ENCODE data around the gene MNAT1. TPM values are rescaled to one million over a fixed set of nuclear protein-coding genes. Genes with fewer than 3 reads are reported as not detected.

The MNAT1 gene
- total RNA-seq, 1 experiment from 2014 or later: 79.7 TPM

DNA sequence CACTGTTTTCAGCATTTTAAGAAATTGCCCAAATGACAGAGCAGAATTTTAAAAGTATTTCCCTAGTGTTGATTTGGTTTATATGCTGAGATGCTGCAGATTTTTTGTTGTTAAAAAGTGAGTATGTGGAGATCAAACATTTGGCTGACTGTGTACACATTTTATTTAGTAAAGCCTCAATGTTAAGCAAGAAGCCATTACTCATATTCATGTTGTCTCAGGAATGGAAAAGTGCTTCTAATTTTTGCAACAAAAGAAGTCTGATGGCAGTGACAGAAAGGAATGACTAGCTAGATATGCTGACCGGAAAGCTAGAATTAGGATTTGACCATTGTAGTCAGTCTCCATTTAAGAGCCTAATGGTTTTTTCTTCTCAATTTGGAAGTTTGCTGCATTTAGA is 269.0 kb downstream of the MNAT1 start:
- Histone ChIP-seq H3F3A (ENCODE audit: insufficient read depth, low read depth) (no peaks in the 10 kb centered on the region), H3K9me2 (ENCODE audit: insufficient read depth) (no peaks in the 10 kb centered on the region), H2AFZ (no peak overlapping the region), H3K9me3 (ENCODE audit: insufficient read depth, low read depth) (no peaks in the 10 kb centered on the region; the same call in 1 of the 2 replicates), H3K27ac (no peak overlapping the region), H3K27me3 (ENCODE audit: insufficient read depth, low read depth) (no peaks in the 10 kb centered on the region), H3K4me3 (no peak overlapping the region), H3K79me2 (ENCODE audit: low read depth) (no peaks in the 10 kb centered on the region), H3K36me3 (ENCODE audit: low read depth) (no peaks in the 10 kb centered on the region), H3K4me2 (no peak overlapping the region), H3K4me1 (replicated peaks; ENCODE audit: insufficient read depth) (no peaks in the 10 kb centered on the region), H4K20me1 (ENCODE audit: insufficient read depth) (no peaks in the 10 kb centered on the region)
- ChIA-PET CTCF (no interaction called here), POLR2A (ENCODE audit: unreplicated experiment) (no interaction called here)
- DNase-seq: no peak
- intact Hi-C loops (cut with micrococcal nuclease; ENCODE audit: unreplicated experiment): no loop called here
- no TSS peak for BruUV-seq (replicated peaks)
- TF ChIP-seq, protein P1, sequence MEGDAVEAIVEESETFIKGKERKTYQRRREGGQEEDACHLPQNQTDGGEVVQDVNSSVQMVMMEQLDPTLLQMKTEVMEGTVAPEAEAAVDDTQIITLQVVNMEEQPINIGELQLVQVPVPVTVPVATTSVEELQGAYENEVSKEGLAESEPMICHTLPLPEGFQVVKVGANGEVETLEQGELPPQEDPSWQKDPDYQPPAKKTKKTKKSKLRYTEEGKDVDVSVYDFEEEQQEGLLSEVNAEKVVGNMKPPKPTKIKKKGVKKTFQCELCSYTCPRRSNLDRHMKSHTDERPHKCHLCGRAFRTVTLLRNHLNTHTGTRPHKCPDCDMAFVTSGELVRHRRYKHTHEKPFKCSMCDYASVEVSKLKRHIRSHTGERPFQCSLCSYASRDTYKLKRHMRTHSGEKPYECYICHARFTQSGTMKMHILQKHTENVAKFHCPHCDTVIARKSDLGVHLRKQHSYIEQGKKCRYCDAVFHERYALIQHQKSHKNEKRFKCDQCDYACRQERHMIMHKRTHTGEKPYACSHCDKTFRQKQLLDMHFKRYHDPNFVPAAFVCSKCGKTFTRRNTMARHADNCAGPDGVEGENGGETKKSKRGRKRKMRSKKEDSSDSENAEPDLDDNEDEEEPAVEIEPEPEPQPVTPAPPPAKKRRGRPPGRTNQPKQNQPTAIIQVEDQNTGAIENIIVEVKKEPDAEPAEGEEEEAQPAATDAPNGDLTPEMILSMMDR (conservative IDR thresholded peaks at IDR 0.05): no peak
- no peak for TF ChIP-seq EZH2 (IDR thresholded peaks at IDR 0.05; ENCODE audit: low read depth)

DNA sequence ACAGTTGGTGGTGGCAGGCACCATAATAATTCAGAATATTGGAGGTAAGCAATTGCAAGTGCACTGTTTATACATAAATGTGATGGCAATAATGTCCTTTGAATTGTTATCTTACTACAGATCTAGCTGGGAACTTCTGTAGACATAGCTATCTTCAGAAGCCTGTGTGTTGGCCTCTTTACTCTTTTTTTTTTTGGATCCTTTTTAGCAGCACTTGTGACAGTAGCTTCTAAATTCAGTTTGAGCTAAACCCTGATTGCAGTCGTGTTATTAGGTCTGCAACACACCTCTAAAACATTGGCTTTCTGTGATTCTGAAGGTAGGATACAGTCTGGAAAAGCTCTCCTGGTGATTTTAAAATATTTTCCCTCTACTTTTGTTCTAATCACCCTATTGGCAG is 285.0 kb downstream of the MNAT1 start:
- Histone ChIP-seq H3K9me2 (ENCODE audit: insufficient read depth) (no peaks in the 10 kb centered on the region), H3K79me2 (ENCODE audit: low read depth) (no peaks in the 10 kb centered on the region), H2AFZ (no peak overlapping the region), H3K4me3 (no peak overlapping the region), H3K4me1 (replicated peaks; ENCODE audit: insufficient read depth) (no peaks in the 10 kb centered on the region), H3K4me2 (no peak overlapping the region), H3K27me3 (ENCODE audit: insufficient read depth, low read depth) (no peaks in the 10 kb centered on the region), H3F3A (ENCODE audit: insufficient read depth, low read depth) (no peaks in the 10 kb centered on the region), H4K20me1 (ENCODE audit: insufficient read depth) (no peaks in the 10 kb centered on the region), H3K27ac (no peak overlapping the region), H3K36me3 (ENCODE audit: low read depth) (no peaks in the 10 kb centered on the region), H3K9me3 (ENCODE audit: insufficient read depth, low read depth) (no peaks in the 10 kb centered on the region)
- POLR2A ChIA-PET (ENCODE audit: unreplicated experiment): no interaction called here
- BruUV-seq (replicated peaks): no TSS peak
- CTCF ChIA-PET: interaction anchor here (0.6 kb wide), 2 partner anchors 178 to 386 kb away, joined by 4 read pairs; no protein-coding TSS in a partner anchor
- intact Hi-C loops (cut with micrococcal nuclease; ENCODE audit: unreplicated experiment): no loop called here
- DNase-seq: no peak
- TF ChIP-seq, protein P1 (conservative IDR thresholded peaks at IDR 0.05): no peak
- no peak for TF ChIP-seq EZH2 (IDR thresholded peaks at IDR 0.05; ENCODE audit: low read depth)

Other genes with a start within 250 kb of the MNAT1 start
- not detected in 2 replicates for gene C14orf39, start 248.7 kb upstream of the MNAT1 start, total RNA-seq (2021)
- not detected in 2 replicates for gene SIX6, start 225.6 kb upstream of the MNAT1 start, total RNA-seq (2021)
- 8.1 and 9.4 TPM in 2 replicates for gene SIX1, start 85.3 kb upstream of the MNAT1 start, total RNA-seq (2021)
- gene SIX4, start 10.4 kb upstream of the MNAT1 start, total RNA-seq (2021): 31.0 and 35.7 TPM in 2 replicates
- gene TRMT5, start 246.3 kb downstream of the MNAT1 start, total RNA-seq (2021): 17.3 and 17.6 TPM in 2 replicates
- gene SLC38A6, start 246.5 kb downstream of the MNAT1 start, total RNA-seq (2021): 44.7 and 45.5 TPM in 2 replicates

Data from PC-9 (cell line).